ACHN (cell line): ENCODE results near the gene LCE1E.

ENCODE experiments used
- DNase-seq: peaks from one replicate; pipeline ENCODE4 v3.0.0-alpha.2; 2015
- in situ Hi-C: cut with HindIII; loops from 2 replicates; pipeline ENCODE4 v1.10.0; 2017; ENCODE audit warnings: low sequenced_read_pairs, low pct_ligation_motif_present, low pct_unique_long_range_greater_than_20kb

The LCE1E gene

GRCh38 chr1:152774875-152775274, 11.2 kb upstream of the LCE1E start, which contains the start of gene LCE1F:
LCE1F (plus strand) TSS chr1:152775140; CDS start chr1:152776372, 1,232 bp downstream.
- DNase-seq: no peak
- in situ Hi-C loops: no loop called here

GRCh38 chr1:152776361-152776760, 9.7 kb upstream of the LCE1E start:
- no peak for DNase-seq
- in situ Hi-C loops: no loop called here

GRCh38 chr1:152777510-152778137, 8.4 kb upstream of the LCE1E start:
- peak; percentile 53 for DNase-seq
- in situ Hi-C loops: no loop called here

GRCh38 chr1:152783095-152783494, 3.0 kb upstream of the LCE1E start:
- DNase-seq: no peak
- in situ Hi-C loops: no loop called here

- DNase-seq: no peak
- in situ Hi-C loops: no loop called here
These were observed 9.6 kb downstream of the LCE1E start for GRCh38 chr1:152795686-152796085.

GRCh38 chr1:152796421-152796820, 10.4 kb downstream of the LCE1E start, which contains the start of gene LCE1D:
LCE1D (plus strand) TSS chr1:152796721; CDS start chr1:152797795, 1,074 bp downstream.
- in situ Hi-C loops: no loop called here
- DNase-seq: no peak

- in situ Hi-C loops: no loop called here
- DNase-seq: no peak
These were observed 15.3 kb downstream of the LCE1E start for GRCh38 chr1:152801333-152801732.

- in situ Hi-C loops: no loop called here
- DNase-seq: no peak
These were observed 20.5 kb downstream of the LCE1E start, which contains the start of gene LCE1C for GRCh38 chr1:152806576-152806975. LCE1C (minus strand) TSS chr1:152806651; CDS start chr1:152805478, 1,173 bp downstream.

GRCh38 chr1:152811050-152811449, 25.0 kb downstream of the LCE1E start:
- no peak for DNase-seq
- in situ Hi-C loops: no loop called here

GRCh38 chr1:152811671-152812070, 25.6 kb downstream of the LCE1E start, which contains the start of gene LCE1B:
LCE1B (plus strand) TSS chr1:152811971; CDS start chr1:152812447, 476 bp downstream.
- in situ Hi-C loops: no loop called here
- DNase-seq: no peak

GRCh38 chr1:152817309-152817708, 31.3 kb downstream of the LCE1E start:
- in situ Hi-C loops: no loop called here
- no peak for DNase-seq

GRCh38 chr1:152823294-152823693, 37.2 kb downstream of the LCE1E start:
- in situ Hi-C loops: no loop called here
- no peak for DNase-seq

GRCh38 chr1:152824964-152825363, 38.9 kb downstream of the LCE1E start:
- in situ Hi-C loops: no loop called here
- DNase-seq: no peak

- in situ Hi-C loops: no loop called here
- DNase-seq: no peak
These were observed 41.1 kb downstream of the LCE1E start, which contains the start of gene LCE1A for GRCh38 chr1:152827173-152827572. LCE1A (plus strand) TSS chr1:152827473; CDS start chr1:152827473, 0 bp downstream.

- in situ Hi-C loops: no loop called here
- no peak for DNase-seq
These were observed 50.8 kb downstream of the LCE1E start for GRCh38 chr1:152836870-152837269.
